ENCODE data around the gene EFHB. TPM values are rescaled to one million over a fixed set of nuclear protein-coding genes. Genes with fewer than 3 reads are reported as not detected.

EFHB gene
- total and polyA plus RNA-seq, 10 of the 15 experiments (the other 5 are each of a cell fraction or from before 2014, with no cell fraction given): 0.12 to 0.95 (median 0.53) TPM; not detected in 3

DNA sequence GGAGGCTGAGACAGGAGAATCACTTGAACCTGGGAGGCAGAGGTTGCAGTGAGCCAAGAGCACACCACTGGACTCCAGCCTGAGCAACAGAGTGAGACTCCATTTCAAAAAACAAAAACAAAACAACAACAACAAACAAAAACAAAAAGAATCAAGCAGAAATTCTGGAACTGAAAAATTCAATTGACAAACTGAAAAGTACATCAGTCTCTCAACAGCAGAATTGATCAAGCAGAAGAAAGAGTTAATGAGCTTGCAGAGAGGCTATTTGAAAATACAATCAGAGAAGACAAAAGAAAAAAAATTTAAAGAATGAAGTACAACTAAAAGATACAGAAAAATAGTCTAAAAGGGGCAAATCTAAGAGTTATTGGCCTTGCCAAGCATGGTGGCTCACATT is 22.6 kb downstream of the EFHB start:
- RAD21 ChIA-PET (ENCODE audit: unreplicated experiment): no interaction called here
- Histone ChIP-seq H3K4me2 (ENCODE audit: control insufficient read depth, insufficient read depth) (no peak overlapping the region), H2AFZ (ENCODE audit: control insufficient read depth, low read depth, low read length) (no peak overlapping the region), H3K79me2 (ENCODE audit: control insufficient read depth, insufficient read depth, low read length) (no peaks in the 10 kb centered on the region), H3K4me3 (no peak overlapping the region), H3K4me1 (ENCODE audit: control insufficient read depth, insufficient read depth, low read length) (no peaks in the 10 kb centered on the region), H3K9ac (ENCODE audit: control insufficient read depth, insufficient read depth, low read length) (no peak overlapping the region), H3K27me3 (replicated peaks in 1 of 2; ENCODE audit: control insufficient read depth in 2 of 2, insufficient read depth in 2 of 2, low read length in 1 of 2) (no peaks in the 10 kb centered on the region), H4K20me1 (ENCODE audit: control insufficient read depth, insufficient read depth) (no peaks in the 10 kb centered on the region), H3K36me3 (ENCODE audit: control insufficient read depth in 2 of 2, insufficient read depth in 2 of 2, low read length in 1 of 2) (no peaks in the 10 kb centered on the region), H3K9me3 (replicated peaks; ENCODE audit: control insufficient read depth, insufficient read depth, low read length) (peaks cover 1% of the 10 kb centered on the region; the same call in 1 of the 3 replicates), H3K27ac (ENCODE audit: control insufficient read depth, insufficient read depth) (no peak overlapping the region)
- TF ChIP-seq STAT1 (conservative IDR thresholded peaks at IDR 0.05) (no peak), JUNB (IDR thresholded peaks at IDR 0.05) (no peak), CREB1 (IDR thresholded peaks at IDR 0.05; ENCODE audit: low read depth) (no peak)
- no peak for FAIRE-seq
- SMC1A ChIA-PET (ENCODE audit: uncharacterized antibody, unreplicated experiment): no interaction called here
- POLR2A ChIA-PET: no interaction called here
- DNase-seq (ENCODE audit: low read depth, low spot score): no peak
- ATAC-seq: no peak
- CTCF ChIA-PET: no interaction called here
- in situ Hi-C loops (cut with MboI) (no loop called here), intact Hi-C loops (cut with micrococcal nuclease; ENCODE audit: unreplicated experiment) (no loop called here)
- BruUV-seq (replicated peaks): no TSS peak

DNA sequence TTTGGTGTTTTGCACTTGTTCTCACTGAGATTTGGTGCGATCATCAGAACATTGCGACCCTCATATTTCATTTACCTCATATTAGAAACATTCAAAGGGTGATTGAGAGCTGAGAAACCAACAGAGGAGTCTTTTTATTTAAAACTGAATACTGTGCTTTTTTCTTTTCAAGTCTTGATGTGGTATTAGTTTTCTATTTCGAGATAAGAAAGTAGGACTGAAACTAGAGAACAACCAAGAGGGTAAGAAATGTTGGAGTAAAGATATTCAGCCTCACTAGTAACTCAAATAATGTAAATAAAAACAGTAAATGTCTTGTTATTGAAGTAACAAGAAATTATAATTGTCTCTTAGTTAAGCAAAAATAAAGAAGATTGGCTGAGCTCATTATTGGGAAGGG is 26.5 kb downstream of the EFHB start:
- H3K4me2 ChIP-seq (ENCODE audit: control insufficient read depth, insufficient read depth): no peak overlapping the region
- DNase-seq (ENCODE audit: low read depth, low spot score) (no peak), FAIRE-seq (peak; percentile 52), ATAC-seq (no peak)
- H3K27ac ChIP-seq (ENCODE audit: control insufficient read depth, insufficient read depth): no peak overlapping the region
- H2AFZ ChIP-seq (ENCODE audit: control insufficient read depth, low read depth, low read length): no peak overlapping the region
- H3K27me3 ChIP-seq (replicated peaks in 1 of 2; ENCODE audit: control insufficient read depth in 2 of 2, insufficient read depth in 2 of 2, low read length in 1 of 2): no peaks in the 10 kb centered on the region
- TF ChIP-seq JUND (IDR thresholded peaks at IDR 0.05; ENCODE audit: low read depth, low read length) (no peak), WRNIP1 (IDR thresholded peaks at IDR 0.05; ENCODE audit: borderline replicate concordance, low read depth, low read length) (no peak), SUZ12 (IDR thresholded peaks at IDR 0.05; ENCODE audit: unreplicated experiment) (no peak), ZNF687 (IDR thresholded peaks at IDR 0.05) (no peak), POLR2AphosphoS5 (IDR thresholded peaks at IDR 0.05; ENCODE audit: low read length) (no peak)
- TF ChIP-seq, protein P1, sequence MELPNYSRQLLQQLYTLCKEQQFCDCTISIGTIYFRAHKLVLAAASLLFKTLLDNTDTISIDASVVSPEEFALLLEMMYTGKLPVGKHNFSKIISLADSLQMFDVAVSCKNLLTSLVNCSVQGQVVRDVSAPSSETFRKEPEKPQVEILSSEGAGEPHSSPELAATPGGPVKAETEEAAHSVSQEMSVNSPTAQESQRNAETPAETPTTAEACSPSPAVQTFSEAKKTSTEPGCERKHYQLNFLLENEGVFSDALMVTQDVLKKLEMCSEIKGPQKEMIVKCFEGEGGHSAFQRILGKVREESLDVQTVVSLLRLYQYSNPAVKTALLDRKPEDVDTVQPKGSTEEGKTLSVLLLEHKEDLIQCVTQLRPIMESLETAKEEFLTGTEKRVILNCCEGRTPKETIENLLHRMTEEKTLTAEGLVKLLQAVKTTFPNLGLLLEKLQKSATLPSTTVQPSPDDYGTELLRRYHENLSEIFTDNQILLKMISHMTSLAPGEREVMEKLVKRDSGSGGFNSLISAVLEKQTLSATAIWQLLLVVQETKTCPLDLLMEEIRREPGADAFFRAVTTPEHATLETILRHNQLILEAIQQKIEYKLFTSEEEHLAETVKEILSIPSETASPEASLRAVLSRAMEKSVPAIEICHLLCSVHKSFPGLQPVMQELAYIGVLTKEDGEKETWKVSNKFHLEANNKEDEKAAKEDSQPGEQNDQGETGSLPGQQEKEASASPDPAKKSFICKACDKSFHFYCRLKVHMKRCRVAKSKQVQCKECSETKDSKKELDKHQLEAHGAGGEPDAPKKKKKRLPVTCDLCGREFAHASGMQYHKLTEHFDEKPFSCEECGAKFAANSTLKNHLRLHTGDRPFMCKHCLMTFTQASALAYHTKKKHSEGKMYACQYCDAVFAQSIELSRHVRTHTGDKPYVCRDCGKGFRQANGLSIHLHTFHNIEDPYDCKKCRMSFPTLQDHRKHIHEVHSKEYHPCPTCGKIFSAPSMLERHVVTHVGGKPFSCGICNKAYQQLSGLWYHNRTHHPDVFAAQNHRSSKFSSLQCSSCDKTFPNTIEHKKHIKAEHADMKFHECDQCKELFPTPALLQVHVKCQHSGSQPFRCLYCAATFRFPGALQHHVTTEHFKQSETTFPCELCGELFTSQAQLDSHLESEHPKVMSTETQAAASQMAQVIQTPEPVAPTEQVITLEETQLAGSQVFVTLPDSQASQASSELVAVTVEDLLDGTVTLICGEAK (IDR thresholded peaks at IDR 0.05; ENCODE audit: borderline replicate concordance): no peak
- H3K4me1 ChIP-seq (ENCODE audit: control insufficient read depth, insufficient read depth, low read length): no peaks in the 10 kb centered on the region
- no peak overlapping the region for H3K9ac ChIP-seq (ENCODE audit: control insufficient read depth, insufficient read depth, low read length)
- no TSS peak for BruUV-seq (replicated peaks)
- in situ Hi-C loops (cut with MboI): no loop called here
- intact Hi-C loops (cut with micrococcal nuclease; ENCODE audit: unreplicated experiment): no loop called here
- WGBS (ENCODE audit: insufficient coverage, insufficient replicate concordance, low lambda C conversion rate, missing lambda C conversion rate): 46% methylated on average over 3 of the region's 3 CpGs
- no peak overlapping the region for H3K4me3 ChIP-seq
- ChIA-PET SMC1A (ENCODE audit: uncharacterized antibody, unreplicated experiment) (interaction anchor here (1.2 to 1.4 kb wide), 2 partner anchors 23 to 41 kb away, joined by 3 read pairs; no protein-coding TSS in a partner anchor), CTCF (no interaction called here), RAD21 (ENCODE audit: unreplicated experiment) (no interaction called here), POLR2A (no interaction called here)
- no peaks in the 10 kb centered on the region for H3K36me3 ChIP-seq (ENCODE audit: control insufficient read depth in 2 of 2, insufficient read depth in 2 of 2, low read length in 1 of 2)
- H3K79me2 ChIP-seq (ENCODE audit: control insufficient read depth, insufficient read depth, low read length): no peaks in the 10 kb centered on the region
- no peaks in the 10 kb centered on the region for H4K20me1 ChIP-seq (ENCODE audit: control insufficient read depth, insufficient read depth)
- peaks cover 1% of the 10 kb centered on the region; the same call in 1 of the 3 replicates for H3K9me3 ChIP-seq (replicated peaks; ENCODE audit: control insufficient read depth, insufficient read depth, low read length)

All from GM12878 (cell line).